IMR-90 (cell line): ENCODE data around the gene RAP1A.

ENCODE experiments used
- BHLHE40 ChIP-seq: fragments of 150-350 bp; IDR thresholded peaks from 2 replicates; pipeline ENCODE4 v1.6.1; 2016; ENCODE audit warnings: mild to moderate bottlenecking, low read depth, low read length
- CEBPB ChIP-seq: IDR thresholded peaks from 2 replicates; pipeline ENCODE4 v1.6.1; 2012; ENCODE audit warnings: low read depth, low read length, improper control_type of control experiment
- MXI1 ChIP-seq: IDR thresholded peaks from 2 replicates; pipeline ENCODE4 v1.6.1; 2012; ENCODE audit warnings: low read depth, mild to moderate bottlenecking, low read length, moderate library complexity, borderline replicate concordance
- POLR2A ChIP-seq: IDR thresholded peaks from 2 replicates; pipeline ENCODE4 v1.6.1; 2012; ENCODE audit warnings: mild to moderate bottlenecking, low read depth, low read length
- RAD21 ChIP-seq: IDR thresholded peaks from 2 replicates; pipeline ENCODE4 v1.6.1; 2012; ENCODE audit warnings: low read length, improper control_type of control experiment
- RCOR1 ChIP-seq: IDR thresholded peaks from 2 replicates; pipeline ENCODE4 v1.6.1; 2012; ENCODE audit warnings: mild to moderate bottlenecking, low read length, improper control_type of control experiment; ENCODE audit not compliant: insufficient replicate concordance
- TF ChIP-seq, protein P1 (sequence below): conservative IDR thresholded peaks from 2 replicates; pipeline ENCODE4 v1.5.1; 2012; ENCODE audit warnings: mild to moderate bottlenecking, low read depth, low read length, improper control_type of control experiment

DNA sequence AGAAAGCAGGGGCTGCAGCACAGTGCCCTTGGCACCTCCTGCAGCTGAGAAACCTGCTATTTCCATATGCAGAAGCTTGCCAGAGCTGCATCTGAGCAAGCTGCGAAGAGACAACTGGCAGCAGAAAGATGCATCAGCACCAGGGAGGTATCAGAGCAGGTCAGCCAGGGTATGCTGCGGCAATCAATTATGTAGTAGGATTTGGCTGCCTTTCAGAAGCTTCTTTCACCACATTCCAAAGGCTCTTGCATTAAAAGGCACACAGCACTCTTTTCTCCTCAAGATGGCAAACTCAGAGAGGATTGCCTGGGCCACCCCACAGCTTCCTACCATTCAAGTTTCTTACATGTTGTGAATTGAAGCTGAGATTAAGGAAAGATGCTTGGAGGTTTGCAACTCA, 47.6 kb upstream of the RAP1A start:
- TF ChIP-seq RAD21 (0 out of 2 replicates have a peak, but pooled peaks have one; percentile 1), MXI1 (no peak), POLR2A (no peak), RCOR1 (no peak), BHLHE40 (no peak), CEBPB (no peak)
- TF ChIP-seq, protein P1, sequence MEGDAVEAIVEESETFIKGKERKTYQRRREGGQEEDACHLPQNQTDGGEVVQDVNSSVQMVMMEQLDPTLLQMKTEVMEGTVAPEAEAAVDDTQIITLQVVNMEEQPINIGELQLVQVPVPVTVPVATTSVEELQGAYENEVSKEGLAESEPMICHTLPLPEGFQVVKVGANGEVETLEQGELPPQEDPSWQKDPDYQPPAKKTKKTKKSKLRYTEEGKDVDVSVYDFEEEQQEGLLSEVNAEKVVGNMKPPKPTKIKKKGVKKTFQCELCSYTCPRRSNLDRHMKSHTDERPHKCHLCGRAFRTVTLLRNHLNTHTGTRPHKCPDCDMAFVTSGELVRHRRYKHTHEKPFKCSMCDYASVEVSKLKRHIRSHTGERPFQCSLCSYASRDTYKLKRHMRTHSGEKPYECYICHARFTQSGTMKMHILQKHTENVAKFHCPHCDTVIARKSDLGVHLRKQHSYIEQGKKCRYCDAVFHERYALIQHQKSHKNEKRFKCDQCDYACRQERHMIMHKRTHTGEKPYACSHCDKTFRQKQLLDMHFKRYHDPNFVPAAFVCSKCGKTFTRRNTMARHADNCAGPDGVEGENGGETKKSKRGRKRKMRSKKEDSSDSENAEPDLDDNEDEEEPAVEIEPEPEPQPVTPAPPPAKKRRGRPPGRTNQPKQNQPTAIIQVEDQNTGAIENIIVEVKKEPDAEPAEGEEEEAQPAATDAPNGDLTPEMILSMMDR = no peak
